Kidney (tissue), 14 donors: Measurements from ENCODE around the gene TENT4B. TPM values are rescaled to one million over a fixed set of nuclear protein-coding genes. Genes with fewer than 3 reads are reported as not detected.

Experiments used
- DNase-seq, 5 donors: peaks; one replicate each; pipeline ENCODE4 v3.0.0-alpha.2; 2013 to 2020
- FAIRE-seq: peaks from 2 replicates; lab custom pipeline; 2012; peaks lifted over from hg19 to GRCh38; lab: Jason Lieb, UNC
- H3K27ac ChIP-seq, 2 donors: one replicate each; pipeline ENCODE4 v1.7.0; 2013; ENCODE audit warnings: low read depth in 2 of 2, low read length in 2 of 2, inconsistent platforms in 1 of 2
- H3K27me3 ChIP-seq: one replicate; pipeline ENCODE4 v1.7.1; 2013; ENCODE audit warnings: low read length, inconsistent platforms; ENCODE audit not compliant: control insufficient read depth, insufficient read depth
- H3K36me3 ChIP-seq, 3 donors: one replicate each; pipeline versions ENCODE4 v1.7.0 to v1.7.1; 2013; ENCODE audit warnings: low read length in 3 of 3, control low read depth in 1 of 3, inconsistent platforms in 1 of 3; ENCODE audit not compliant: insufficient read depth in 3 of 3, control insufficient read depth in 2 of 3
- H3K4me1 ChIP-seq, 3 donors: one replicate each; pipeline versions ENCODE4 v1.7.0 to v1.7.1; 2013; ENCODE audit warnings: low read length in 3 of 3, inconsistent platforms in 1 of 3, low read depth in 1 of 3; ENCODE audit not compliant: control insufficient read depth in 2 of 3, insufficient read depth in 2 of 3
- H3K4me3 ChIP-seq, 3 donors: one replicate each; pipeline versions ENCODE4 v1.7.0 to v1.8.1; 2013; ENCODE audit warnings: low read length in 3 of 3, control low read depth in 1 of 3, inconsistent platforms in 1 of 3
- H3K9ac ChIP-seq, 3 donors: one replicate each; pipeline versions ENCODE4 v1.7.0 to v1.7.1; 2013; ENCODE audit warnings: low read length in 3 of 3, control low read depth in 1 of 3, inconsistent platforms in 1 of 3
- H3K9me3 ChIP-seq, 3 donors: one replicate each; pipeline versions ENCODE4 v1.7.0 to v1.7.1; 2013; ENCODE audit warnings: low read length in 3 of 3, control low read depth in 1 of 3, inconsistent platforms in 1 of 3; ENCODE audit not compliant: control insufficient read depth in 2 of 3, insufficient read depth in 1 of 3
- CTCF ChIP-seq: IDR thresholded peaks from 3 replicates; pipeline ENCODE4 v1.5.1; 2012; ENCODE audit warnings: mild to moderate bottlenecking, moderate library complexity, borderline replicate concordance; ENCODE audit not compliant: insufficient read depth; ENCODE audit errors: extremely low read depth
- intact Hi-C: fragments of 100-400 bp; cut with DNase I; formaldehyde crosslinking; loops from one replicate; pipeline ENCODE4 v1.11.1; 2022
- polyA plus RNA-seq: library from polyadenylated mRNA; stranded (reverse); fragments of 350-450 nt; fragmentation: Illumina TruSeq; extraction: RNeasy Lipid Tissue Mini Kit (QIAGEN cat#74804); gene quantifications from one replicate; pipeline ENCODE4 v1.2.3, GENCODE V29; 2014; ENCODE audit warnings: low read depth, low replicate concordance; ENCODE audit not compliant: insufficient read depth
- total RNA-seq: library from RNA; stranded (reverse); fragmentation: NEBNext Ultra II Directional; extraction: Animal tissue kit (Norgen Biotek cat#: 25700); gene quantifications from one replicate; pipeline ENCODE4 v1.2.1, GENCODE V29; 2021
- donor health status: control.
- donor health status: control.
- donor health status: control.
- donor health status: control.
- donor health status: control.
- donor health status: DM: yes; HTN: yes; CAD: no.
- donor health status: Normal renal cell carcinoma (clear cell type).

Gene TENT4B
- total and polyA plus RNA-seq, 2 donors from 2014 or later, result 4.7 to 13.2 TPM

GRCh38 chr16:50151756-50152155, 1.4 kb upstream of the TENT4B start:
- H3K4me1 ChIP-seq, result peaks cover 0 to 10% (median 8%) of the 10 kb centered on the region in 3 donors
- no peaks in the 10 kb centered on the region for H3K27me3 ChIP-seq
- intact Hi-C loops, result no loop called here
- H3K36me3 ChIP-seq, result no peaks in the 10 kb centered on the region
- H3K27ac ChIP-seq, result peak overlapping the region; percentile 97 to 99
- TF ChIP-seq CTCF, result no peak
- H3K9me3 ChIP-seq, result no peaks in the 10 kb centered on the region
- FAIRE-seq, result no peak
- H3K9ac ChIP-seq, result peak overlapping the region in 1 of 3 donors; percentile 93
- peak overlapping the region in 1 of 3 donors; percentile 86 for H3K4me3 ChIP-seq
- DNase-seq, result no peak

GRCh38 chr16:50152351-50152806, 727 bp upstream of the TENT4B start:
- intact Hi-C loops, result no loop called here
- Histone ChIP-seq H3K9ac (peak overlapping the region; percentile 54 to 93 (median 63)), H3K27ac (peak overlapping the region; percentile 97 to 99), H3K4me1 (peaks cover 0 to 12% (median 7%) of the 10 kb centered on the region in 3 donors), H3K27me3 (no peaks in the 10 kb centered on the region), H3K9me3 (no peaks in the 10 kb centered on the region), H3K36me3 (no peaks in the 10 kb centered on the region), H3K4me3 (peak overlapping the region; percentile 68 to 86 (median 86))
- FAIRE-seq (no peak), DNase-seq (peak in 1 of 5 donors; percentile 51)
- no peak for TF ChIP-seq CTCF

- FAIRE-seq, result no peak
- Histone ChIP-seq H3K4me3 (peak overlapping the region; percentile 60 to 87 (median 71)), H3K27me3 (no peaks in the 10 kb centered on the region), H3K9me3 (no peaks in the 10 kb centered on the region), H3K9ac (peak overlapping the region; percentile 29 to 90 (median 72)), H3K27ac (peak overlapping the region; percentile 92), H3K4me1 (peaks cover 0 to 12% (median 7%) of the 10 kb centered on the region in 3 donors), H3K36me3 (no peaks in the 10 kb centered on the region)
- peak; percentile 16 to 84 (median 36) for DNase-seq
- intact Hi-C loops, result no loop called here
- TF ChIP-seq CTCF, result no peak
Measured at GRCh38 chr16:50153596-50154419, 702 bp downstream of the TENT4B start.
